ENCODE results near the gene LPP.

- no peak for TF ChIP-seq POLR2A (IDR thresholded peaks at IDR 0.05; ENCODE audit: low read depth, low read length)
- no peak for TF ChIP-seq TAF1 (IDR thresholded peaks at IDR 0.05; ENCODE audit: borderline replicate concordance, low read depth, low read length)
Measured at GRCh38 chr3:188304501-188304900, 150.5 kb downstream of the LPP start.
